LoVo (cell line): ENCODE results near the gene CDHR2.
"Not testable (repeated sequence)": the region's sequence is repeated elsewhere in the genome, so short reads cannot be mapped to it uniquely, and the experiment has no call there.

ENCODE experiments used
- DNase-seq: peaks from one replicate; pipeline ENCODE4 v3.0.0-alpha.2; 2016; ENCODE audit warnings: low spot score

The CDHR2 gene

DNA sequence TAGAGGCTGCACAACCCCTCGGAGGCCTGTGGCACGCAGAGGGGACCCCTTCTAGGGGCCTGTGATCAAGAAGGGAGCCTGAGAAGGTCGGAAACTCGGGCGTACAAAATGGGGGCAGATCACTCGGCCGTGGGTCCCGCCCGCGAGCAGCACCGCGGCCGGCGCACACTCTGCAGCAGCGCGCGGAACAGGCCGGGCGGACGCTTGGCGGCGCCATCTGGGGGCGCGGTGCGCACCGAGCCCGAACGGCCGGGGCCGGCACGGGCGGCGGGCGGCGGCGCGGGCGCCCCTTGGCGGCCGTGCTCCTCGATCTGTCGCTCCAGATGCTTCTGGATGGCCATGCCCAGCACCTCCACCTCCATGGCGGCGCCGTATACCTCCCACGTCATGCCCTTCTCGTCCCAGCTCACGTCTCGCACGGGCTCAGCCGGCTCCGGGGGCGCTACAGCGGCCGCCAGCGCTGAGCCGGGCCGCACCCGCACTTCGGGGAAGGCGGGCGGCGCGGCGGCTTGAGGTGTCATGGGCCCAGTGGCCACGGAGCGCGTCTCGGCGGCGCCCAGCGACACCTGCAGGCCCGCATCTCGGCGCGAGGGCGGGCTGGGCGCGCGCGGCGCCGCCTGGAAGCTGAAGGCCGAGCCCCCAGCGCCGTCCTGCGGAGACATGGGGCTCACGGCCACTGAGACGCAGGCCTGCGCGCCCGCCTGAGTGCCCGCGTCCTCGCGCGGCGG is 47.7 kb downstream of the CDHR2 start:
- no peak for DNase-seq

DNA sequence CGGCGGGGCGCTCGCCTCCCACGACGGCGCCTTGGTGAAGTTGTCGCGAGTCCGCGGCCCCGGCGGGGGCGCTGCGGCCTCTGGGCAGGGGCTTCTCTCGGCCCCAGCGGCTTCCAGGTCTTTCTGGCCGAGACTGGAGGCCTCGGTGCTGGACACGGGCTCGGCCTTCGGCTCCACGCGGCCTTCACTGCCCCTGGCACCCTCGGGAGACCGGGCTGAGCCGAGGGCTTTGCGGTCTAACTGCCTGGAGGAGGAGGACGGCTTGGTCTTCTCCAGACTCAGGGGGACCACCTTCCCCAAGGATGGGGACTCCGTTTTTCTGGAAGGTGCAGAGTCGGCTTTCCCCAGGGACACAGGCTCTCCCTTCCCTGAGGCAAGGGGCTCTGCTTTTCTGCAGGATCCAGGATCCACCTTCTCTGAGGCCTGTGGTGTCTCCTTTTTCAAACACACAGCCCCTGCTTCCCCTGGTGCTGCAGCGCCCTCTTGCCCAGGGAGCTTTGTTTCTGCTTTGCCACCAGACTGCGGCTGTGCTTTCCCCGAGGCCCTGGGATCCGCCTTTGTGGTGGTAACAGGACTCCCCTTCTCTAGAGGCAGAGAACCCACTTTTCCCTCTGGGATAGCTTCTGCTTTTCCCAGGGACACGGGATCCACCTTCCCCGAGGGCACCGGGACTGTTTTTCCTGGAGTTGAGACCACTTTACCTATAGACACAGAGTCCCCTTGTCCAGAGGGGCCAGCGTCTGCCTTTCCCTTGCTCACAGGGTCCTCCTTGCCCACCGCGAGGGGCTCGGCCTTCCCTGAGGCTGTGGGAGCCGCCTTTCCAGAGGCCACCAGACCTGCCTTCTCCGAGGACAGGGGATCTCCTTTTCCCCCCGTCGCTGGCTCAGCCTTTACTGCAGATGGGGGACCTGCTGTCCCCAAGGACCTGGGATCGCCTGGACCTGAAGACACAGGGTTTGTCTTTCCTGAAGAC is 48.6 kb downstream of the CDHR2 start:
- DNase-seq = no peak

DNA sequence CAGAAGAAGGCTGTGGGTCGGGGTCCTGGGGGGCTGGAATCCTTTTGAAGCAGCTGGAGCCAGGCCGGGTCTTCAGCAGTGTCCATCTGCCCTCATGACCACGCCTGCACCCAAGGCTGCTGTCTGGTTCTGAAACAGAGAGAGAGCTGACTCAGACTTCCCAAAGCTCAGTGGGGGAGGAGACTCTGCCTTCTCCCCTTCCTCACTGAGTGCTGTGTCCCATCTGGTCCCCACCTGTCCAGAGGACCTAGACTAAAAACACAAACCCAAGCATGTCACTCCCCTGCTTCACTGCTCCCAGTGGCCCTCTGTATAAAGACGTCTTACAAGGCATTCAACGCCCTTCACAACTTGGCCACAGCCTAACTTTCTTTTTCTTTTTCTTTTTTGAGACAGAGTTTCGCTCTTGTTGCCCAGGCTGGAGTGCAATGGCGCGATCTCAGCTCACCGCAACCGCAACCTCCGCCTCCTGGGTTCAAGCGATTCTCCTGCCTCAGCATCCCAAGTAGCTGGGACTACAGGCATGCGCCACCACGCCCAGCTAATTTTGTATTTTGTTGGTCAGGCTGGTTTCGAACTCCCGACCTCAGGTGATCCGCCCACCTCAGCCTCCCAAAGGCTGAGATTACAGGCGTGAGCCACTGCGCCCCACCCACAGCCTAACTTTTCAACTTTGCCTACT is 50.7 kb downstream of the CDHR2 start:
- not testable (repeated sequence) for DNase-seq

- no peak for DNase-seq
Observed at GRCh38 chr5:176601901-176602482, 52.9 kb downstream of the CDHR2 start.

DNA sequence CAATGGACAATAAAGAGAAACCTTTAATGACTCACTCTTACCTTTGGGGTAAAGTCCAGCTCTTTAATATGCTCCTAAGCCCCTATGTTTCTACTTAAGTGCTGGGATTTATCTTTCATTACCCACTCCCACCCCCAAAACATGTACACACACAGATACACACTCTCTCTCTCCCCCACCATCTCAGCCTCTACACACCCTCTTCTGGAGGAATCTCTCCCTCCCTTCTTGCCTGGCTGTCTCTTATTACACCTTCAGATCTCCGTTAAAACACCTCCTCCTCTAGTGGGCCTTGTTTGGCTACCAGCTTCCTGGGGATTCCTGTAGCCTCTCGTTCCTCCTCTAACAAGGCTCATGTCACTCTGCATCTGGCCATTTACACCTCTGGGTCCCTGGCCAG is 53.9 kb downstream of the CDHR2 start:
- DNase-seq = no peak

DNA sequence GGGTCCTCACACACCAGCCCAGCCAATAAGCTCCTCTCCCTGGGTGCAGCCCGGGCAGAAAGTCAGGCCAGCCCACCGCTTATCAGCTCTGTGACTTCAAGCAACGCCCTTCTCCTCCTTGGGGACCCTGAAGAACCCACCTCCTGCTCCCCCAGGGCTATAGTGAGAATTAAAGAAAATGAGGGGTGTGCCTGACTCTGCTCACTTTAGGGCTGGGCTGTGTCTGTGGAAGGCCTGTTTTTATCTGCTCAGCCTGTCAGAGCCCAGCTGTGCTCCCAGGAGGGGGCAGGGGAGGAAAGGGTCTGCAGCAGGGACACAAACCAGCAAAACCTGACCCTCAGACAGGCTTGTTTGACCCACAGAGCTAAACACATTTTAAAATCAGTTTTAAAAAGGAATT is 56.9 kb downstream of the CDHR2 start:
- DNase-seq = no peak

DNA sequence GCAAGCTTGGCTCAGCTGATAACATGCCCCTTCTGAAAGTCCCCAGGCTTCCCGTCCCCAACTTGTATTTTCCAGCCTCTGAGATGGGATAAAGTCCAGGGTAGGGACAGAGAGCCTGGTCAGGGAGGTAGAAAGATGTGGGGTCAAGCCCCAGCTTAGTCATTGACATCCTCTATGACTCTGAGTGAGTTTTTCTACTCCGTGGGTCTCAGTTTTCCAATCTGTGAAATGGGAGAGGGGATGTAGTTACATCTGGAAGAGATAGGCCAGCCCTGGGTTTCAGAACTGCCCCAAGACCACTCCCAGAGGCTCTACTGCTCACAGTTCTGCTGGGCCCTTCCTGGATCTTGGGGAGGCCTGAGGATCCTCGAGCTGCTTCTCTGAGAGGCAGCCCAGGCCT is 57.7 kb downstream of the CDHR2 start:
- DNase-seq = no peak

GRCh38 chr5:176608142-176608705 is 59.1 kb downstream of the CDHR2 start:
- no peak for DNase-seq

GRCh38 chr5:176608937-176609723 is 60.0 kb downstream of the CDHR2 start:
- no peak for DNase-seq

GRCh38 chr5:176609724-176610434 is 60.7 kb downstream of the CDHR2 start, which contains the start of gene GPRIN1:
Gene GPRIN1 (minus strand): TSS chr5:176610156. CDS start chr5:176599834, 10,322 bp downstream.
- peak; percentile 80 for DNase-seq

DNA sequence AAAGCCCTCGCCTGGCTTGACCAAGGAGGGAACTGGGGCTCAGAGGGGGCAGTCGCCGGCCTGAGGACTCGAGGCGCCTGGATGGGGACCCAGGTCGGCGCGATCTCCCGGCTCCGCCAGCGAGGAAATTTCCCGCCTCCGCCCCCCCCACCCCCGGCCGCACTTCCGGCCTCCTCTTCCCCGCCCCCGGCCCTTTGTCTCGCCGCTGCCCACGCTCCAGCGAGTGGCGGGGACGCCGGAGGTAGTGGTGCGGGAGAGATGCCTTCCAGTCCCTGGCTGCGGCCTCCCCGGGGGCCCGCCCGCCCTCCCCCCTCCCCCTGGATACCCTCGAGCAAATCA is 61.3 kb downstream of the CDHR2 start:
- no peak for DNase-seq

- DNase-seq = peak; percentile 74
Observed at GRCh38 chr5:176611435-176611834, 62.3 kb downstream of the CDHR2 start.

- no peak for DNase-seq
Observed at GRCh38 chr5:176612008-176612407, 62.9 kb downstream of the CDHR2 start.

- DNase-seq = no peak
Observed at GRCh38 chr5:176612855-176613254, 63.7 kb downstream of the CDHR2 start.

GRCh38 chr5:176614805-176615478 is 65.8 kb downstream of the CDHR2 start:
- DNase-seq = no peak

DNA sequence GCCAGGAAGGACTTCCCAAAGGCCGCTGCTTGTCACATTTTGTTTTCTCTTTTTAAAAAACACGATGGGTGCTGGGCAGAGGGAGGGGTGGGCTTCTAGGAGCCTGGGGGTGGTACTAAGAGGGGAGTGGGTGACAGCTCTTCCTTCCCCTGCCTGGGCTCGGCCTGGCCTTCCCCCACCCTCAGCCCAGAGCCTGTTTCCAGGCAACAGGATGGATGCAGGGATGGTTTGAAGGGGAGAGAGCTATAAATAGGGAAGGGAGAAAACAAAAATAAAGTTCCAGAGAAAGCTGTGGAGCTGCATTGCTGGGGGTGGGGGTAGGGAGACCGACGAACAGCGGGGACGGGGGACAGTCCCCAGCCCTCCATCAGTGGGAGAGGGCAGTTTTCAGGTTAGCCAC is 67.4 kb downstream of the CDHR2 start:
- no peak for DNase-seq

DNA sequence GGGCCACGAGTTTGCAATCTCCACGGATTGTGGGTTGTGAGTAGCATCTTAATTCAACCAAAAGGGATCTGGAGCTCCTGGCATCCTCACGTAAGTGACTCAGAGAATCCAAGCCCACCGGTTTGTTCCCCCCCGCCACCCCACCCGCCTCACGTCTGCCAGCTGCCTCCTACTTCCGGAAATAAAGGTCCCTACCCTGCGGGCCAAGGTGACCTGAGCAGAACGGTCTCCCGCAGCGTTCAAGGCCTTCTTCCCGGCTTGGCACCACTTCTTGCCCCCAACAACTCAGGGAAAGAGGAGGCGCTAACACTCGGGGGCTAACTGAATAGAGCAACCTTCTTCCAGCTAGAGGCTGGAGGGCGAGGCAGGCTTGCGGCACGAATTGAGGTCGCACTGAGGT is 69.6 kb downstream of the CDHR2 start:
- DNase-seq = no peak

- DNase-seq = no peak
Observed at GRCh38 chr5:176619203-176619568, 70.0 kb downstream of the CDHR2 start.

GRCh38 chr5:176619569-176620332 is 70.6 kb downstream of the CDHR2 start:
- DNase-seq = no peak
